K562 (cell line): ENCODE measurements around the gene ZBTB24.

Source experiments
- ARID3B ChIP-seq: fragments of 250-450 bp; sonication (Bioruptor Pico); IDR thresholded peaks from 2 replicates; pipeline ENCODE4 v1.4.0; 2020; ENCODE audit warnings: borderline replicate concordance
- CTCF ChIP-seq, 3 experiments: IDR thresholded peaks in 2 of 3; conservative IDR thresholded peaks in 1 of 3; 2 replicates each; pipeline ENCODE4 v1.5.1; 2011 to 2012; ENCODE audit warnings: low read length in 3 of 3, mild to moderate bottlenecking in 3 of 3, control low read depth in 2 of 3, improper control_type of control experiment in 1 of 3, inconsistent platforms in 1 of 3, low read depth in 1 of 3, mixed read lengths in 1 of 3, moderate library complexity in 1 of 3; ENCODE audit not compliant: insufficient read depth in 2 of 3
- FOXA3 ChIP-seq, 2 experiments: fragments of 450-650 bp in 1 of 2; sonication (generic) in 1 of 2; formaldehyde crosslinking; IDR thresholded peaks in 1 of 2; conservative IDR thresholded peaks in 1 of 2; 2 replicates each; pipeline versions ENCODE4 v1.4.0 to v1.8.0; 2020 to 2022; ENCODE audit warnings: mild to moderate bottlenecking in 2 of 2, missing genetic modification reagents in 1 of 2
- NCOA6 ChIP-seq: fragments of 450-650 bp; IDR thresholded peaks from 2 replicates; pipeline ENCODE4 v1.6.1; 2017; ENCODE audit warnings: mild to moderate bottlenecking
- RREB1 ChIP-seq: fragments of 250-450 bp; sonication (Bioruptor Pico); IDR thresholded peaks from 2 replicates; pipeline ENCODE4 v1.4.0; 2020
- TAF1 ChIP-seq: IDR thresholded peaks from 2 replicates; pipeline ENCODE4 v1.6.1; 2011; ENCODE audit warnings: mild to moderate bottlenecking, low read length, moderate library complexity; ENCODE audit not compliant: insufficient read depth, control insufficient read depth, severe bottlenecking; ENCODE audit errors: extremely low read depth
- TAF7 ChIP-seq: fragments of 450-650 bp; IDR thresholded peaks from 2 replicates; pipeline ENCODE4 v1.6.1; 2016; ENCODE audit warnings: missing genetic modification characterization, missing compliant biosample characterization
- TEAD4 ChIP-seq, 2 experiments: sonication (generic) in 1 of 2; formaldehyde crosslinking in 1 of 2; IDR thresholded peaks; 2 replicates each; pipeline versions ENCODE4 v1.6.1 to v1.8.0; 2012 to 2022; ENCODE audit warnings: borderline replicate concordance in 1 of 2, inconsistent platforms in 1 of 2, low read length in 1 of 2, mild to moderate bottlenecking in 1 of 2, missing genetic modification reagents in 1 of 2
- THAP7 ChIP-seq: fragments of 250-450 bp; sonication (Bioruptor Pico); IDR thresholded peaks from 2 replicates; pipeline ENCODE4 v1.5.0; 2021
- XRCC4 ChIP-seq: IDR thresholded peaks from one replicate; pipeline ENCODE4 v1.6.1; 2011; ENCODE audit not compliant: insufficient read depth, insufficient read length; ENCODE audit errors: extremely low read depth
- ZBTB49 ChIP-seq: sonication (generic); formaldehyde crosslinking; IDR thresholded peaks from 2 replicates; pipeline ENCODE4 v1.8.0; 2022; ENCODE audit warnings: missing genetic modification reagents, mild to moderate bottlenecking, borderline replicate concordance
- ZNF609 ChIP-seq: sonication (generic); formaldehyde crosslinking; IDR thresholded peaks from 2 replicates; pipeline ENCODE4 v1.8.1; 2023; ENCODE audit warnings: missing genetic modification reagents, mild to moderate bottlenecking, borderline replicate concordance
- ZNF639 ChIP-seq, 2 experiments: fragments of 200-800 bp in 1 of 2; sonication (Bioruptor generic) in 1 of 2; sonication (generic) in 1 of 2; formaldehyde crosslinking in 1 of 2; IDR thresholded peaks in 1 of 2; conservative IDR thresholded peaks in 1 of 2; 2 replicates each; pipeline versions ENCODE4 v1.5.0 to v1.6.1; 2016 to 2020; ENCODE audit warnings: missing compliant biosample characterization in 1 of 2, missing genetic modification characterization in 1 of 2, missing genetic modification reagents in 1 of 2

GRCh38 chr6:109531446-109531845 is 48.4 kb upstream of the ZBTB24 start:
- TF ChIP-seq ARID3B (CRISPR knock-in tag) (no peak), NCOA6 (no peak), FOXA3 (CRISPR knock-in tag; conservative IDR thresholded peaks at IDR 0.05 in 1 of 2, IDR thresholded peaks at IDR 0.05 in 1 of 2) (no peak), XRCC4 (no peak), ZBTB49 (no peak), TEAD4 (IDR thresholded peaks at IDR 0.05; ENCODE audit: low read length) (no peak), TEAD4 (CRISPR knock-in tag; IDR thresholded peaks at IDR 0.05; ENCODE audit: borderline replicate concordance) (no peak), RREB1 (CRISPR knock-in tag) (no peak), ZNF639 (CRISPR knock-in tag; conservative IDR thresholded peaks at IDR 0.05 in 1 of 2, IDR thresholded peaks at IDR 0.05 in 1 of 2) (no peak), CTCF (IDR thresholded peaks at IDR 0.05 in 2 of 3, conservative IDR thresholded peaks at IDR 0.05 in 1 of 3; ENCODE audit: insufficient read depth in 2 of 3, low read depth in 1 of 3, low read length in 3 of 3) (no peak), ZNF609 (CRISPR knock-in tag) (no peak), THAP7 (CRISPR knock-in tag) (no peak), TAF1 (no peak), TAF7 (tag) (no peak)
